ENCODE results near the gene SAMHD1. TPM values are rescaled to one million over a fixed set of nuclear protein-coding genes. Genes with fewer than 3 reads are reported as not detected.

The SAMHD1 gene
- total and polyA plus RNA-seq, 2 donors (not counting 3 experiments of a cell fraction or from before 2014, with no cell fraction given): 13.7 to 27.5 TPM

DNA sequence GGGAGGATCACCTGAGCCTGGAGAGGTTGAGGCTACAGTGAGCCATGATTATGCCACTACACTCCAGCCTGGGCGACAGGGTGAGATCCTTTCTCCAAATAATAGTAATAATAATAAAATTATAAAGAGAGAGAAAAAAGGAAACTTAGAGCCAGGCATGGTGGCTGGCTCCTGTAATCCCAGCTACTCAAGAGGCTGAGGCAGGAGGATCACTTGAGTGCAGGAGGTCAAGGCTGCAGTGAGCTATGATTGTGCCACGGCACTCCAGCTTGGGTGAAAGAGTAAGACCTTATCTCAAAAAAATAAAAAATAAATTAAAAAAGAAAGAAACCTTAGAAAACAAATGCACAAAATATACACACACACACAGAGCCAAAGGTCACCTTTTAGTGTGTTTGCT lies 5.2 kb upstream of the SAMHD1 start:
- ChIA-PET POLR2A (no interaction called here), CTCF (no interaction called here)
- H3K4me1 ChIP-seq (ENCODE audit: control insufficient read depth, extremely low read depth, insufficient read depth, low read length): no peaks in the 10 kb centered on the region
- no peak overlapping the region for H3K4me3 ChIP-seq (replicated peaks in 1 of 3; ENCODE audit: insufficient read depth in 1 of 3, low read depth in 1 of 3, low read length in 3 of 3)
- H3K36me3 ChIP-seq (ENCODE audit: control insufficient read depth in 2 of 2, extremely low read depth in 1 of 2, insufficient read depth in 2 of 2, low read length in 2 of 2): no peaks in the 10 kb centered on the region
- H4K20me1 ChIP-seq (replicated peaks; ENCODE audit: control insufficient read depth, extremely low read depth, insufficient read depth, low read length): no peaks in the 10 kb centered on the region
- H3K9me3 ChIP-seq (replicated peaks; ENCODE audit: control insufficient read depth, insufficient read depth, low read length): no peaks in the 10 kb centered on the region
- intact Hi-C loops (cut with micrococcal nuclease) (no loop called here), dilution Hi-C loops (cut with MboI; ENCODE audit: extremely low pct_ligation_motif_present, low sequenced_read_pairs) (no loop called here)
- no peaks in the 10 kb centered on the region for H3K79me2 ChIP-seq (ENCODE audit: control insufficient read depth, insufficient read depth, low read length)
- no TSS peak for BruUV-seq (replicated peaks)
- H2AFZ ChIP-seq (ENCODE audit: low read depth, low read length): no peak overlapping the region
- H3K27ac ChIP-seq (ENCODE audit: insufficient read depth, low read depth, low read length): no peak overlapping the region
- H3K9me1 ChIP-seq (replicated peaks; ENCODE audit: control insufficient read depth, extremely low read depth, insufficient read depth, low read length): no peaks in the 10 kb centered on the region
- DNase-seq (ENCODE audit: low read depth, low spot score): no peak
- TF ChIP-seq GATA2 (IDR thresholded peaks at IDR 0.05; ENCODE audit: insufficient read depth, insufficient read length, low read depth, low read length) (no peak), JUN (IDR thresholded peaks at IDR 0.05; ENCODE audit: borderline replicate concordance, insufficient read depth, insufficient read length, low read depth) (no peak), FOS (IDR thresholded peaks at IDR 0.05; ENCODE audit: borderline replicate concordance, insufficient read depth, low read length) (no peak)
- no peak for FAIRE-seq
- H3K4me2 ChIP-seq (ENCODE audit: insufficient read depth, low read length): no peak overlapping the region
- H3K9ac ChIP-seq (replicated peaks; ENCODE audit: extremely low read depth, insufficient read depth, low read length): no peak overlapping the region
- no peaks in the 10 kb centered on the region for H3K27me3 ChIP-seq (ENCODE audit: control insufficient read depth in 2 of 2, insufficient read depth in 2 of 2, low read length in 2 of 2)

DNA sequence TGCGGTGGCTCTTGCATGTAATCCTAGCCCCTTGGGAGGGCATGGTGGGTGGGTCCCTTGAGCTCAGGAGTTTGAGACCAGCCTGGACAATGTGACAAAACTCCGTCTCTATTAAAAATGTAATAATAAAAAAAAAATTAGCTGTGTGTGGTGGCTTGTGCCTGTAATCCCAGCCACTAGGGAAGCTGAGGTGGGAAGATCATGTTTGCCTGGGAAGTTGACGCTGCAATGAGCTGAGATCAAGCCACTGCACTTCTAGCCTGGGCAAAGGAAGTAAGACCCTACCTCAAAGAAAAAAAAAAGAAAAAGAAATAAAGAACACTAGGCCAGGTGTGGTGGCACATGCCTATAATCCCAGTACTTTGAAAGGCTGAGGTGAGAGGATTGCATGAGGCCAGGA lies 4.5 kb upstream of the SAMHD1 start:
- no peak for FAIRE-seq
- dilution Hi-C loops (cut with MboI; ENCODE audit: extremely low pct_ligation_motif_present, low sequenced_read_pairs): no loop called here
- POLR2A ChIA-PET: no interaction called here

More for the DNA sequence above, 4.5 kb upstream of the SAMHD1 start:
- CTCF ChIA-PET: no interaction called here
- Histone ChIP-seq H4K20me1 (replicated peaks; ENCODE audit: control insufficient read depth, extremely low read depth, insufficient read depth, low read length) (no peaks in the 10 kb centered on the region), H3K9me1 (replicated peaks; ENCODE audit: control insufficient read depth, extremely low read depth, insufficient read depth, low read length) (no peaks in the 10 kb centered on the region), H3K9me3 (replicated peaks; ENCODE audit: control insufficient read depth, insufficient read depth, low read length) (no peaks in the 10 kb centered on the region), H3K27me3 (ENCODE audit: control insufficient read depth in 2 of 2, insufficient read depth in 2 of 2, low read length in 2 of 2) (no peaks in the 10 kb centered on the region), H3K4me2 (ENCODE audit: insufficient read depth, low read length) (no peak overlapping the region), H3K4me3 (replicated peaks in 1 of 3; ENCODE audit: insufficient read depth in 1 of 3, low read depth in 1 of 3, low read length in 3 of 3) (no peak overlapping the region), H3K36me3 (ENCODE audit: control insufficient read depth in 2 of 2, extremely low read depth in 1 of 2, insufficient read depth in 2 of 2, low read length in 2 of 2) (no peaks in the 10 kb centered on the region), H3K9ac (replicated peaks; ENCODE audit: extremely low read depth, insufficient read depth, low read length) (no peak overlapping the region), H3K27ac (ENCODE audit: insufficient read depth, low read depth, low read length) (no peak overlapping the region), H2AFZ (ENCODE audit: low read depth, low read length) (no peak overlapping the region), H3K4me1 (ENCODE audit: control insufficient read depth, extremely low read depth, insufficient read depth, low read length) (no peaks in the 10 kb centered on the region), H3K79me2 (ENCODE audit: control insufficient read depth, insufficient read depth, low read length) (no peaks in the 10 kb centered on the region)
- intact Hi-C loops (cut with micrococcal nuclease): no loop called here
- TF ChIP-seq MAX (IDR thresholded peaks at IDR 0.05; ENCODE audit: insufficient read depth, insufficient read length) (no peak), POLR2A (IDR thresholded peaks at IDR 0.05; ENCODE audit: low read depth, low read length) (no peak), GATA2 (IDR thresholded peaks at IDR 0.05; ENCODE audit: insufficient read depth, insufficient read length, low read depth, low read length) (no peak), FOS (IDR thresholded peaks at IDR 0.05; ENCODE audit: borderline replicate concordance, insufficient read depth, low read length) (no peak), JUN (IDR thresholded peaks at IDR 0.05; ENCODE audit: borderline replicate concordance, insufficient read depth, insufficient read length, low read depth) (no peak), MYC (IDR thresholded peaks at IDR 0.05; ENCODE audit: low read depth, low read length) (no peak), EZH2 (IDR thresholded peaks at IDR 0.05; ENCODE audit: borderline replicate concordance, low read depth, low read length, severe bottlenecking) (no peak), POLR2AphosphoS5 (IDR thresholded peaks at IDR 0.05; ENCODE audit: insufficient read depth, low read depth, low read length) (no peak)
- TF ChIP-seq, protein P1, sequence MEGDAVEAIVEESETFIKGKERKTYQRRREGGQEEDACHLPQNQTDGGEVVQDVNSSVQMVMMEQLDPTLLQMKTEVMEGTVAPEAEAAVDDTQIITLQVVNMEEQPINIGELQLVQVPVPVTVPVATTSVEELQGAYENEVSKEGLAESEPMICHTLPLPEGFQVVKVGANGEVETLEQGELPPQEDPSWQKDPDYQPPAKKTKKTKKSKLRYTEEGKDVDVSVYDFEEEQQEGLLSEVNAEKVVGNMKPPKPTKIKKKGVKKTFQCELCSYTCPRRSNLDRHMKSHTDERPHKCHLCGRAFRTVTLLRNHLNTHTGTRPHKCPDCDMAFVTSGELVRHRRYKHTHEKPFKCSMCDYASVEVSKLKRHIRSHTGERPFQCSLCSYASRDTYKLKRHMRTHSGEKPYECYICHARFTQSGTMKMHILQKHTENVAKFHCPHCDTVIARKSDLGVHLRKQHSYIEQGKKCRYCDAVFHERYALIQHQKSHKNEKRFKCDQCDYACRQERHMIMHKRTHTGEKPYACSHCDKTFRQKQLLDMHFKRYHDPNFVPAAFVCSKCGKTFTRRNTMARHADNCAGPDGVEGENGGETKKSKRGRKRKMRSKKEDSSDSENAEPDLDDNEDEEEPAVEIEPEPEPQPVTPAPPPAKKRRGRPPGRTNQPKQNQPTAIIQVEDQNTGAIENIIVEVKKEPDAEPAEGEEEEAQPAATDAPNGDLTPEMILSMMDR (IDR thresholded peaks at IDR 0.05; ENCODE audit: extremely low read depth in 1 of 2, insufficient read depth in 1 of 2, low read depth in 1 of 2, low read length in 2 of 2): no peak
- no TSS peak for BruUV-seq (replicated peaks)
- DNase-seq (ENCODE audit: low read depth, low spot score): no peak
